Measurements from ENCODE around the gene FAM89A.

DNA sequence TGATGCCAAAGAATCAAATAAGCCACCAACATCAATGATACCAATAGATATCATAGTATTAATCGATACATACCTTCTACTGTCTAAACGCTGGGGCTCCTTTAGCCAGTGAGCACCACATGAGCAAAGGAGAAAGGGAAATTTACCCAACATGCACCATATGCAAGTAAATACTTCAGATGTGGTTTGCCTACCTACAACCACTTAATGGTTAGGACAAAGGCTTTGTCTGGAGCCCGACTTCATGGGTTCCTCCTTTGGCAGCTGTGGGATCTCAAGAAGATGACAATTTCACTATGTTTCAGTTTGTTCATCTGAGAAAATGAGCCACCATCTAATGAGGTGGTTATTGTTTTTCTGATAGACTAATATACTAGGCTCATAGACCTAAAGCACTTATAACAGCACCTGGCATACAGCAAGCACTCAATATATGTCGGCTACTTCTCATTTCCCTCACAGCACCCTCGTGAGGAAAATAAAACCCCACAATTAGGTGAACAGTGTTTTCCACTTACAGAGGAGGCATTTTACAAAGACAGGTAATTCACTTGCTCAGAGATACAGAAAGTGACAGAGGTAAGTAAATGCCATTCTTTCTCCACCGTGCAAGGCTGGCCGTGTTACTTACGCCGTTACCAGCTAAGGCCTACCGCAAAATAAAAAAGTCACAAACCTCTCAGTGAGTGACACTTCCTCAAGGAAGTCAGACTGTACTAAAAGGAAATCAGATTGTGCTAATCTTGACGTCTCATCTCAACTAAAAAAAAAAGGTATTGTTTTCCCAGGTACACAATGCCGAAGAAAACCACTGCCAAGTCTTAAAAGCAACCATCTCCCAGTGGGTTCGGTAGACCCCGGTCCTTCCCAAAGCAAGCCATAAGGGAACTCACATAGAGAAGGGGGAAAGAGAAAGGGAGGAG is 63.0 kb downstream of the FAM89A start:
- TF ChIP-seq MAFG (tag; conservative IDR thresholded peaks at IDR 0.05) (no peak), ETV5 (CRISPR knock-in tag; IDR thresholded peaks at IDR 0.05; ENCODE audit: low read depth) (no peak), TCF7L2 (IDR thresholded peaks at IDR 0.05; ENCODE audit: low read depth, low read length) (no peak), TCF3 (CRISPR knock-in tag; IDR thresholded peaks at IDR 0.05) (no peak), NFXL1 (CRISPR knock-in tag; IDR thresholded peaks at IDR 0.05) (no peak)
- TF ChIP-seq, protein P1, sequence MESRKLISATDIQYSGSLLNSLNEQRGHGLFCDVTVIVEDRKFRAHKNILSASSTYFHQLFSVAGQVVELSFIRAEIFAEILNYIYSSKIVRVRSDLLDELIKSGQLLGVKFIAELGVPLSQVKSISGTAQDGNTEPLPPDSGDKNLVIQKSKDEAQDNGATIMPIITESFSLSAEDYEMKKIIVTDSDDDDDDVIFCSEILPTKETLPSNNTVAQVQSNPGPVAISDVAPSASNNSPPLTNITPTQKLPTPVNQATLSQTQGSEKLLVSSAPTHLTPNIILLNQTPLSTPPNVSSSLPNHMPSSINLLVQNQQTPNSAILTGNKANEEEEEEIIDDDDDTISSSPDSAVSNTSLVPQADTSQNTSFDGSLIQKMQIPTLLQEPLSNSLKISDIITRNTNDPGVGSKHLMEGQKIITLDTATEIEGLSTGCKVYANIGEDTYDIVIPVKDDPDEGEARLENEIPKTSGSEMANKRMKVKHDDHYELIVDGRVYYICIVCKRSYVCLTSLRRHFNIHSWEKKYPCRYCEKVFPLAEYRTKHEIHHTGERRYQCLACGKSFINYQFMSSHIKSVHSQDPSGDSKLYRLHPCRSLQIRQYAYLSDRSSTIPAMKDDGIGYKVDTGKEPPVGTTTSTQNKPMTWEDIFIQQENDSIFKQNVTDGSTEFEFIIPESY (CRISPR knock-in tag; IDR thresholded peaks at IDR 0.05): no peak
- TF ChIP-seq, protein P2, sequence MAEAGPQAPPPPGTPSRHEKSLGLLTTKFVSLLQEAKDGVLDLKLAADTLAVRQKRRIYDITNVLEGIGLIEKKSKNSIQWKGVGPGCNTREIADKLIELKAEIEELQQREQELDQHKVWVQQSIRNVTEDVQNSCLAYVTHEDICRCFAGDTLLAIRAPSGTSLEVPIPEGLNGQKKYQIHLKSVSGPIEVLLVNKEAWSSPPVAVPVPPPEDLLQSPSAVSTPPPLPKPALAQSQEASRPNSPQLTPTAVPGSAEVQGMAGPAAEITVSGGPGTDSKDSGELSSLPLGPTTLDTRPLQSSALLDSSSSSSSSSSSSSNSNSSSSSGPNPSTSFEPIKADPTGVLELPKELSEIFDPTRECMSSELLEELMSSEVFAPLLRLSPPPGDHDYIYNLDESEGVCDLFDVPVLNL (CRISPR knock-in tag; IDR thresholded peaks at IDR 0.05; ENCODE audit: low read depth): no peak
- TF ChIP-seq, protein P3, sequence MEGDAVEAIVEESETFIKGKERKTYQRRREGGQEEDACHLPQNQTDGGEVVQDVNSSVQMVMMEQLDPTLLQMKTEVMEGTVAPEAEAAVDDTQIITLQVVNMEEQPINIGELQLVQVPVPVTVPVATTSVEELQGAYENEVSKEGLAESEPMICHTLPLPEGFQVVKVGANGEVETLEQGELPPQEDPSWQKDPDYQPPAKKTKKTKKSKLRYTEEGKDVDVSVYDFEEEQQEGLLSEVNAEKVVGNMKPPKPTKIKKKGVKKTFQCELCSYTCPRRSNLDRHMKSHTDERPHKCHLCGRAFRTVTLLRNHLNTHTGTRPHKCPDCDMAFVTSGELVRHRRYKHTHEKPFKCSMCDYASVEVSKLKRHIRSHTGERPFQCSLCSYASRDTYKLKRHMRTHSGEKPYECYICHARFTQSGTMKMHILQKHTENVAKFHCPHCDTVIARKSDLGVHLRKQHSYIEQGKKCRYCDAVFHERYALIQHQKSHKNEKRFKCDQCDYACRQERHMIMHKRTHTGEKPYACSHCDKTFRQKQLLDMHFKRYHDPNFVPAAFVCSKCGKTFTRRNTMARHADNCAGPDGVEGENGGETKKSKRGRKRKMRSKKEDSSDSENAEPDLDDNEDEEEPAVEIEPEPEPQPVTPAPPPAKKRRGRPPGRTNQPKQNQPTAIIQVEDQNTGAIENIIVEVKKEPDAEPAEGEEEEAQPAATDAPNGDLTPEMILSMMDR (IDR thresholded peaks at IDR 0.05 in 2 of 3, conservative IDR thresholded peaks at IDR 0.05 in 1 of 3; ENCODE audit: insufficient read depth in 2 of 3, low read depth in 1 of 3, low read length in 3 of 3): no peak

Data from K562 (cell line).